HG03521 (cell line): ENCODE results near the gene KDM2B.
A peak's percentile ranks its signal among the peaks of the same experiment; 100 is the strongest.

ENCODE experiments used
- ATAC-seq: cut with Tn5 transposase; IDR thresholded peaks from one replicate; pipeline ENCODE4 v1.9.1; 2021; ENCODE audit warnings: mild to moderate bottlenecking, moderate library complexity; ENCODE audit not compliant: unreplicated experiment

The KDM2B gene

GRCh38 chr12:121580959-121581685 lies at the start of gene KDM2B:
Gene KDM2B (minus strand): TSS chr12:121581023. CDS start chr12:121580911, 112 bp downstream.
- ATAC-seq = no peak

DNA sequence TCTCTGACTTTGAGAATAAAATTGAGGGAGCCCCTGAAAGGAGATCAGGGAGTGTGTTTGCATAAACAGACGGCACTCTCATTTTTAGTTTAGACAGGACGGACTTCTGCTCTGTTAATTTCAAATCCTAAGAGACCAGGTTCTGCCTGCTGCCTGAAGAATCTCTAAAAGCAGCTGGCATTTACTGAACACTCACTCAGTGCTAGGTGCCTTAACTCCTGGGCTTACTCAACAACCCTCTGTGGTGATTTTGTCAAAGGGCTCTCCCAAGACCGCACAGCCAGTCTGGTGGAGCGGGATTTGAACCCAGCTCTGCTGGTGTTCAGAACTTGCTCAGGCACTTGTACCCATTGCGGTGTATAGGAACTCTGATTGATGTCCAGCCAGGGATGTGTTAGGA lies 47.7 kb upstream of the KDM2B start:
- no peak for ATAC-seq

- ATAC-seq = no peak
These were observed 47.2 kb upstream of the KDM2B start for GRCh38 chr12:121628037-121628436.

- ATAC-seq = peak; percentile 22
These were observed 46.2 kb upstream of the KDM2B start for GRCh38 chr12:121626853-121627640.

DNA sequence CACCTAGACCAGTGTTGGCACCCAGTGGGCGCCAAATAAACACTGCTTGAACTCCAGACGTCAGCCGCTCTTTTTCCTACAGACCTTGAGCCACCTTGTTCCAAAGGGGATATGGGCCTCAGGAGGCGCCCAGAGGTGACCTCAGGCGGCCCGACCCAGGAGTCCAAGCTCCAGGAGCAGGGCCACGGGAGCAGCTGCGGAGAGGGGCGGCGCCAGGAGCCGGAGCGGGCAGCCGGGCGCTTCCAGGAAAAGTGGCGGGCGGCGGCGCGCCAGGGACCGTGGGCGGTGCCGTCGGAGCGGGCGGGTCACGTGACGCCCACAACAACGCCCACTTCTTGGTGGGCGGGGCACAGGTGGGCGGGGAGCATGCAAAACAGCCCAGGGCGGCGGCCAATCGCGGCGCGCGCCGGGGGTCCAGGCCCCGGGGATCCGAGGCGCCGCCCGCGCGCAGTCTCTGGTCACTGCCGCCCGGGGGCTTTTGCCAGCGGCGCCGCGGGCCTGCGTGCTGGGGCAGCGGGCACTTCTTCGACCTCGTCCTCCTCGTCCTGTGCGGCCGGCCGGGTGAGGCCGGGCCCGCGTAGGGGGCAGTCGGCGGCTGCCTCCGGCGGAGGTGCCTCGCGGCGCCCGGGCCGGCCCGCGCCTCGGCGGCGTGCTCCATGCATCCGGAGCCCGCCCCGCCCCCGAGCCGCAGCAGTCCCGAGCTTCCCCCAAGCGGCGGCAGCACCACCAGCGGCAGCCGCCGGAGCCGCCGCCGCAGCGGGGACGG lies 45.4 kb upstream of the KDM2B start, which contains the start of gene ORAI1:
Gene ORAI1 (plus strand): TSS at position 444 of the 766 bp plus-strand sequence.
- ATAC-seq = peak; percentile 79

DNA sequence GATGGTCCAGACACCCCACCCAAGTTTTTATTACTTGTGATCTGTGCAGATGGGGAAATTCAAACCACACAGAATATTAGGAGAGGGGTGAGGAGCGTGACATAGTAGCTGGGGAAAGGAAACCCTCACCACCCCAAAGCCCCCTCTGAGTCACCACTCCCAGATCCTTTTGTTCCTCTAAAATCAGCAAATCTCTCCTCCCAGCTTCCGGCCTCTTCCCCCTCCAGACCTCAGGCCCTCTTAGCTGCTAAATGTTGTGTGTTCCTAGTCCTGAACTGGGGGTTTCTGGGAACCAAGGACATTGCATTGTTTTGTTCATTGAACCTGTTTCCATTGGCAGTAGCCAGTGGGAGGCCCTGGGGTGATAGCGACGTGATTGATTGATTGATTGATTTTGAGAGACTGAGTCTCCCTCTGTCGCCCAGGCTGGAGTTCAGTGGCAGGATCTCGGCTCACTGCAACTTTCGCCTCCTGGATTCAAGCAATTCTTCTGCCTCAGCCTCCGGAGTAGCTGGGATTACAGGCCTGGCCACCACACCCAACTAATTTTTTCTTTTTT lies 39.6 kb upstream of the KDM2B start:
- ATAC-seq = no peak

GRCh38 chr12:121618659-121619233 lies 37.9 kb upstream of the KDM2B start:
- no peak for ATAC-seq

DNA sequence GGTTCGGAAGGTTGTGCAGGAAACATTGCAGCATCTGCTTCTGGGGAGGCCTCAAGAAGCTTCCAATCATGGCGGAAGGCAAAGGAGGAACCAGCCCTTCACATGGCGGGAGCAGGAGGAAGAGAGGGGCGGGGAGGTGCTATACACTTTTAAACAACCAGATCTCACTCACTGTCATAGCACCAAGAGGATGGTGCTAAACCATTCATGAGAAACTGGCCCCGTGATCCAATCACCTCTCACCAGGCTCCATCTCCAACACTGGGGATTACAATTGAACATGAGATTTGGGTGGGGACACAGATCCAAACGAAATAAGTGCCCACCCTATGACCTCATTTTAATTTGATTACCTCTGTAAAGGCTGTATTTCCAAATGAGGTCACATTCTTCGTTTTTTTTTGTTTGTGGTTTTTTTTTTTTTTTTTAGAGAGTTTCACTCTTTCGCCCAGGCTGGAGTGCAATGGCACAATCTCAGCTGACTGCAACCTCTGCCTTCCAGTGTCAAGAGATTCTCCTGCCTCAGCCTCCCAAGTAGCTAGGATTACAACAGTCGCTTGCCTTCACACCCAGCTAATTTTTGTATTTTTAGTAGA lies 34.1 kb upstream of the KDM2B start:
- ATAC-seq = no peak

GRCh38 chr12:121613462-121613861 lies 32.6 kb upstream of the KDM2B start:
- no peak for ATAC-seq

GRCh38 chr12:121611306-121611705 lies 30.5 kb upstream of the KDM2B start:
- ATAC-seq = no peak

GRCh38 chr12:121610239-121611149 lies 29.7 kb upstream of the KDM2B start:
- no peak for ATAC-seq

DNA sequence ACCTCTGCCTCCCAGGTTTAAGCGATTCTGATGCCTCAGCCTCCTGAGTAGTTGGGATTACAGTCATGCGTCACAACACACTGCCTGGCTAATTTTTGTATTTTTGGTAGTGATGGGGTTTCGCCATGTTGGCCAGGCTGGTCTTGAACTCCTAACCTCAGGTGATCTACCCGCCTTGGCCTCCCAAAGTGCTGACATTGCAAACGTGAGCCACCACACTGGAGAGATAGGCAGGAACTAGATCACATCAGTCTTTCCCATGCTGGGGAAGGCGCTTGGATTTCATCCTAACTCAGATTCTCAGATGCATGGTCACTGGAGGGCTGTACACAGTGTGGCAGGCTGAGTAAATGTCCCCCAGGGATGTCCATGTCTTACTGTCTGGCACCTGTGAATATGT lies 27.5 kb upstream of the KDM2B start:
- no peak for ATAC-seq

DNA sequence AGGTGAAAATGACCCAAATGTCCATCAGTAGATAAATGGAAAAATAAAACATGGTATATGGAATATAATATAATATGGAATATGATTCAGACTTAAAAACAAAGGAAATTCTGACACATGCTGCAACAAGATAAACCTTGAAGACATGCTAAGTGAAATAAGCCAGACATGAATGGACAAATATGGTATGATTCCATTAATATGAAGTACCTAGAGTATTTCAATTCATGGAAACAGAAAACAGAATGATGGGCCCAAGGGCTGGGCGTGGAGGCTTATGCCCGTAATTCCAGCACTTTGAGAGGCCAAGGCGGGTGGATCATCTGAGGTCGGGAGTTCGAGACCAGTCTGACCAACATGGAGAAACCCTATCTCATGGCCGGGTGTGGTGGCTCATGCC lies 22.8 kb upstream of the KDM2B start:
- no peak for ATAC-seq

DNA sequence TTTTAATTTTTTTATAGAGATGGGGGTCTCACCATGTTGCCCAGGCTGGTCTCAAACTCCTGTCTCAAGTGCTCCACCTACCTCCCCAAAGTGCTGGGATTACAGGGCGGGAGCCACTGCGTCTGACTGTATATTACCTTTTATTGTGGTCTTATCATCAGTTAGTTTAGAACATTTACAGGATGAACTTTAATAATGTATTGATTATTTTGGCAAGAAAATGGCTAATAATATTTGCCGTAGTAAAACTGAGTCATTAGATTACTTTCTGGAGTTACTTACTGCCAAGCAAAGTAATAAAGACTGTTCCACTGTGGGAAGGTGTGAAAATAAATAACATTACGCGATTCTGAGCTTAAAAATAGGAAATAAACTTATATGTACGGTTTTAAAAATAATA lies 21.9 kb upstream of the KDM2B start:
- no peak for ATAC-seq

DNA sequence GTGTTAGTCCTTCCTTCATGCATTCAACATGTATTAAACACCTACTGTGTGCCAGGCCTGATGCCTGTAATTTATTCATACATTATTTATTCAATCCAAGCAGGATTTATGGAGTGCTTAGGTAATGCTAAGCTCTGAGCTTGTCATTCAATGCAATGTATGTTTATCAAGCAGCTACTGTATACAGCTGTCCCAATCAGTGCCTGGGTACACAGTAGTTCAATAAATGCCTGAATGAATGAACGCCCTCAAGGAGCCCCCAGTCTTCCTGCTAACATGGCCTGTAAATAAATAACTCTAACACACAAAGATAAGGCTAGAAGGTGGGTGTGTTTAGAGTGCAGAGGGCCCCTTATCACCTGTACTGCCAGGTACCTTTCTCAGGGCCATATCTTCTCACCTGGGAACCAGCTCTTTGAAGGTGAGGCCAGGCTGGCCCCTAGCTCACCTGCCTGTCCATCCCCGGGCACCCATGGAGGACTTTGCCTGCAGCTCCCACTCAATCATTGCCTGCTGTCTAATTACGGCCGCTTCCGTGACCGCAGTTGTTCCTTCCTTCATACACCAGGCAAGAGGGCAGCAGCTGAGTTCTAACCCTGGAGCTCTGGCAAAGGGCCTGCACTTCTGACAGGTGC lies 20.0 kb upstream of the KDM2B start:
- no peak for ATAC-seq

- ATAC-seq = no peak
These were observed 15.7 kb upstream of the KDM2B start for GRCh38 chr12:121596526-121596925.

DNA sequence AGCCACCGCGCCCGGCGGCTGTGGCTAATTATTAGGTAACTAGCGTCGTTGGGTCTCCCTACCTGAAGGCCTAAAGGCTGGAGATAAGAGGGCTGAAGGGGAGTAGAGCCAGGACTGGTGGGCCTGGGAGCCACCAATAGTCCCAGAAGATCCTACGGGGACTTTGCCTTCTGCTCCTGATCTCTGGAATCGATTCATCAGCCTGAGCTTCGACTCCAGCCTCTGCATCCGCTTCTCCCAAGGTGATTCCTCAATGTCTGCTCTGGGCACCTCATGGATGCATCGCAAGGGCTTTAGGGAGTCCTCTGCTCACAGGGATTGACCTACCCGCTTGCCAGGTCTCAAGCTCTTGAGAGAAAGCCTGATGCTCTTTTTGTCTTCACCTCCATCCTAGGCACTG lies 14.7 kb upstream of the KDM2B start:
- no peak for ATAC-seq

GRCh38 chr12:121592320-121592719 lies 11.5 kb upstream of the KDM2B start:
- no peak for ATAC-seq
